ENCODE measurements around the gene AGBL3.
A peak's percentile ranks its signal among the peaks of the same experiment; 100 is the strongest.

Gene AGBL3

DNA sequence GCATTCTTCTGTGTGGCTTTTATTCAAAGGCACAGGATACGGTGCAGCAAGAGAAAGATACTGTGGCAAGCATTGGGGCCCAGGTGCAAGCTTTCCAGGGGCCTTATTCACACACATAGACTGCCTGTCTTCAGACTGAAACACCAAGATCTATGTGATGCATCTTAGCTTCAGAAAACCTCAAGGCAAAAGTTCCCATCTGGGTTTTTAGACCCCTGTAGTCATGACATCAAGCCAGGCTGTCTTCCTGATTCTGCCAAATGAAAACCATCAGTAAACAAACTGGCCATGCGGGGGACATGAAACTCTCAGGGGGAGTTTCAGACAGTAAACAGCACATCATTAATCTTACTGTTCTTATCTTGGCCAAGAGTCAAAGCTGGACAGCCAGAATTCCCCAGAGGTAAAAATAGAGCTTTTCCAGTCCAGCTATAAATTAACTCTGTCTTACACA is 9.8 kb downstream of the AGBL3 start:
- no peak overlapping the region for H2AFZ ChIP-seq (ENCODE audit: low read length)
- no peaks in the 10 kb centered on the region for H3K27me3 ChIP-seq (replicated peaks; ENCODE audit: insufficient read depth, low read length)
- H3K9ac ChIP-seq (ENCODE audit: low read length), result peak overlapping the region; percentile 49
- no peaks in the 10 kb centered on the region for H3K36me3 ChIP-seq (replicated peaks; ENCODE audit: insufficient read depth, low read length)
- TF ChIP-seq EZH2 (optimal IDR thresholded peaks at IDR 0.05; ENCODE audit: low read depth, low read length) (no peak), EZH2phosphoT487 (IDR thresholded peaks at IDR 0.05; ENCODE audit: low read length) (no peak)
- TF ChIP-seq, protein P1, sequence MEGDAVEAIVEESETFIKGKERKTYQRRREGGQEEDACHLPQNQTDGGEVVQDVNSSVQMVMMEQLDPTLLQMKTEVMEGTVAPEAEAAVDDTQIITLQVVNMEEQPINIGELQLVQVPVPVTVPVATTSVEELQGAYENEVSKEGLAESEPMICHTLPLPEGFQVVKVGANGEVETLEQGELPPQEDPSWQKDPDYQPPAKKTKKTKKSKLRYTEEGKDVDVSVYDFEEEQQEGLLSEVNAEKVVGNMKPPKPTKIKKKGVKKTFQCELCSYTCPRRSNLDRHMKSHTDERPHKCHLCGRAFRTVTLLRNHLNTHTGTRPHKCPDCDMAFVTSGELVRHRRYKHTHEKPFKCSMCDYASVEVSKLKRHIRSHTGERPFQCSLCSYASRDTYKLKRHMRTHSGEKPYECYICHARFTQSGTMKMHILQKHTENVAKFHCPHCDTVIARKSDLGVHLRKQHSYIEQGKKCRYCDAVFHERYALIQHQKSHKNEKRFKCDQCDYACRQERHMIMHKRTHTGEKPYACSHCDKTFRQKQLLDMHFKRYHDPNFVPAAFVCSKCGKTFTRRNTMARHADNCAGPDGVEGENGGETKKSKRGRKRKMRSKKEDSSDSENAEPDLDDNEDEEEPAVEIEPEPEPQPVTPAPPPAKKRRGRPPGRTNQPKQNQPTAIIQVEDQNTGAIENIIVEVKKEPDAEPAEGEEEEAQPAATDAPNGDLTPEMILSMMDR (IDR thresholded peaks at IDR 0.05; ENCODE audit: low read length), result no peak
- H3K4me3 ChIP-seq (ENCODE audit: low read length), result peak overlapping the region; percentile 3; the same call in 1 of the 2 replicates
- H3K9me2 ChIP-seq (replicated peaks; ENCODE audit: insufficient read depth, low read length), result no peaks in the 10 kb centered on the region
- DNase-seq, result peak; percentile 93
- no peaks in the 10 kb centered on the region for H3K79me2 ChIP-seq (ENCODE audit: low read length)
- H3K9me3 ChIP-seq (replicated peaks; ENCODE audit: insufficient read depth, low read length), result no peaks in the 10 kb centered on the region
- peak overlapping the region; percentile 83 for H3K27ac ChIP-seq (ENCODE audit: low read length)
- H3K4me2 ChIP-seq (ENCODE audit: low read depth, low read length), result peak overlapping the region; percentile 82
- H4K20me1 ChIP-seq (ENCODE audit: insufficient read depth, low read length), result no peaks in the 10 kb centered on the region
- peaks cover 61% of the 10 kb centered on the region for H3K4me1 ChIP-seq (ENCODE audit: low read length)
- H3F3A ChIP-seq (ENCODE audit: insufficient read depth, low read length), result peaks cover 43% of the 10 kb centered on the region

DNA sequence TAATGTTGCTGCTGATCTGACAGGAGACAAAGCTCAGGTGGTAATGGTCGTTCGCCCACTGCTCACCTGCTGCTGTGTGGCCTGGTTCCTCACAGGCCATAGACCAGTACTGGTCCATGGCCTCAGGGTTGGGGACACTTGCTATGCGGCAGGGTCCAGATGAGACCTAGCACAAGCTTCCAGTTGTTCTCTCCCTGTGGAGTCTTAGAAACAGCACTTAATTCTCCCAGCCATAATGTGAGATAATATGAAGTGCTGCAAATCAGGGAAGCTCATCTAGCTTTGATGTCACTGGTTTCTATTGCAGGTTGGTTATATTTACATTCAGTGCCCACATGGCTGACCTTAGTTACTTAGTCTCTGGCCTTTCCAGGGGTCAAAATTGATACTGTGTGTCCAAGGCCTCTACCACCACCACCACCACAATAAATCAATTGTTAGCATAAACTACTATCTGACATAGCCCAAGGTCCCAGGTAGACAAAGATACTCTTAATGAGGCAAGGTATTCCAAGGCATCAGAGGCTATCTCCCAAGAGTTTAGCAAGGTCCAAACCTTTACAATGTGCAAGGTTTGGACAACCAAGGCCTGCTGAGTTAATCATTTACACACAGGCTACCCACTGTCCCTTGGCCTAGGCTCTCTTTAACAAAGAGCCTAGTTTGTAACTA is 11.0 kb downstream of the AGBL3 start:
- H3K9me2 ChIP-seq (replicated peaks; ENCODE audit: insufficient read depth, low read length), result no peaks in the 10 kb centered on the region
- H3K9ac ChIP-seq (ENCODE audit: low read length), result no peak overlapping the region
- H3K79me2 ChIP-seq (ENCODE audit: low read length), result no peaks in the 10 kb centered on the region
- H3K9me3 ChIP-seq (replicated peaks; ENCODE audit: insufficient read depth, low read length), result no peaks in the 10 kb centered on the region
- no peaks in the 10 kb centered on the region for H3K27me3 ChIP-seq (replicated peaks; ENCODE audit: insufficient read depth, low read length)
- no peak overlapping the region for H3K4me3 ChIP-seq (ENCODE audit: low read length)
- peak overlapping the region; percentile 82 for H3K4me2 ChIP-seq (ENCODE audit: low read depth, low read length)
- no peak overlapping the region for H2AFZ ChIP-seq (ENCODE audit: low read length)
- no peaks in the 10 kb centered on the region for H4K20me1 ChIP-seq (ENCODE audit: insufficient read depth, low read length)
- TF ChIP-seq, protein P1 (IDR thresholded peaks at IDR 0.05; ENCODE audit: low read length), result no peak
- TF ChIP-seq EZH2 (optimal IDR thresholded peaks at IDR 0.05; ENCODE audit: low read depth, low read length) (no peak), EZH2phosphoT487 (IDR thresholded peaks at IDR 0.05; ENCODE audit: low read length) (no peak)
- DNase-seq, result no peak
- no peaks in the 10 kb centered on the region for H3K36me3 ChIP-seq (replicated peaks; ENCODE audit: insufficient read depth, low read length)
- peaks cover 49% of the 10 kb centered on the region for H3K4me1 ChIP-seq (ENCODE audit: low read length)
- peaks cover 38% of the 10 kb centered on the region for H3F3A ChIP-seq (ENCODE audit: insufficient read depth, low read length)
- peak overlapping the region; percentile 83; the same call in 1 of the 2 replicates for H3K27ac ChIP-seq (ENCODE audit: low read length)

DNA sequence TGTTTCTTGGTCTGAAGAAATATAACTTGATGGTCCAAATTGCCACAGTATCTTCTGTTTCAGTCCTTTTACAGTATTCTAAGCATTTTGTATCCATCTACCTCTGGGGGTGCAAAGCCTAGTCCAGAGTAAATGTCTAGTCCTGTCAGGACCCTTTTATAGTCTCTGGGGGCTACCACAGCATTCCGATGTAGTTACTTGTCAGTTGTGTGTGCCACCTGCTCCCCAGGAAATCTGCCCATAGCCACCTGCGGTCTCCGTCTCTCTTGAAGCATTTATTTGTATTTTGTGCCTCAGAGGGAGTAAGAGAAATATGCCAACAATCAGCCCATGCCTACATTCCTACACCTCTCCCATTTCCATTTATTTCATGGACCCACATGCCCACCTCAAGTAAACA is 12.8 kb downstream of the AGBL3 start:
- H3K4me2 ChIP-seq (ENCODE audit: low read depth, low read length), result no peak overlapping the region
- H3K79me2 ChIP-seq (ENCODE audit: low read length), result no peaks in the 10 kb centered on the region
- no peak overlapping the region for H3K27ac ChIP-seq (ENCODE audit: low read length)
- H4K20me1 ChIP-seq (ENCODE audit: insufficient read depth, low read length), result no peaks in the 10 kb centered on the region
- TF ChIP-seq, protein P1 (IDR thresholded peaks at IDR 0.05; ENCODE audit: low read length), result no peak
- TF ChIP-seq EZH2 (optimal IDR thresholded peaks at IDR 0.05; ENCODE audit: low read depth, low read length), result no peak
- no peak for TF ChIP-seq EZH2phosphoT487 (IDR thresholded peaks at IDR 0.05; ENCODE audit: low read length)
- H3K27me3 ChIP-seq (replicated peaks; ENCODE audit: insufficient read depth, low read length), result no peaks in the 10 kb centered on the region
- H2AFZ ChIP-seq (ENCODE audit: low read length), result no peak overlapping the region
- H3K36me3 ChIP-seq (replicated peaks; ENCODE audit: insufficient read depth, low read length), result no peaks in the 10 kb centered on the region
- H3K9me2 ChIP-seq (replicated peaks; ENCODE audit: insufficient read depth, low read length), result no peaks in the 10 kb centered on the region
- DNase-seq, result no peak
- no peaks in the 10 kb centered on the region for H3K9me3 ChIP-seq (replicated peaks; ENCODE audit: insufficient read depth, low read length)
- peaks cover 25% of the 10 kb centered on the region for H3F3A ChIP-seq (ENCODE audit: insufficient read depth, low read length)
- no peak overlapping the region for H3K9ac ChIP-seq (ENCODE audit: low read length)
- peaks cover 31% of the 10 kb centered on the region for H3K4me1 ChIP-seq (ENCODE audit: low read length)
- H3K4me3 ChIP-seq (ENCODE audit: low read length), result no peak overlapping the region

Measured in MM.1S (cell line).